ENCODE measurements around the gene BNC2.

BNC2 gene

DNA sequence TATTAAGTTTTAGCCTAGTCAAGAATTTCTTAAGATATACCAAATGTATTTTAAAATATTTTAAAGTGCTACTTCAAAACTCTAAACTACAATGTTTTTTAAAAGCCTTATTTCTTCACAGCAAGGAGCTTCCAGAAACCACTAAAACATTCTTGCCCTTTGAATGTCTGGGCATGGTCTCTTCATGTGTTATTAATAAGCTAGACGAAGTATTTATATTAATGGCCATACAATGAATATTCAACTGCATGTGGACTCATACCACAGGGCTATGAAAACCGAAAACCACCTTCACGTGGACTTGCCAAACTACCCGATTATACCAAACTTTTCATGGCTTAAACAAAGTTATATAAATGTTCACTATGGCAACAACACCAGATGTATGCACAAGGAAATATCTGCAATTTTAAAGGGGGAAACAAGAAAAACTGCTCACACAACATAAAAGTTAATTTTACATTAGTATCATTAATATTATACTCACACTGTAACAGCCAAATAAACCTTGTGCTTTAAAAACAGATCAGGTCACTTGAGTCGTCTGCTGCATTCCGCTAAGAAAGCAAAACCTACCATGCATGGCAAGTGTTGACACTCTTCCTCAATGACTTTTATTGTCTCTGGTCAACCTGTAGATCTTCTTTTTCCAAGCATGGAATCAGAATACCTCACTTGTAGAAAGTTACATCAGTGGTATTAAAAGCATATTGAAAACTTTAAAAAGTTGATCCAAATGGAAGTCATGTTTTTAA is 246.3 kb downstream of the BNC2 start:
- peak; percentile 3 for DNase-seq

- no peak for DNase-seq
Observed at GRCh38 chr9:16622541-16622940, 247.9 kb downstream of the BNC2 start.

DNA sequence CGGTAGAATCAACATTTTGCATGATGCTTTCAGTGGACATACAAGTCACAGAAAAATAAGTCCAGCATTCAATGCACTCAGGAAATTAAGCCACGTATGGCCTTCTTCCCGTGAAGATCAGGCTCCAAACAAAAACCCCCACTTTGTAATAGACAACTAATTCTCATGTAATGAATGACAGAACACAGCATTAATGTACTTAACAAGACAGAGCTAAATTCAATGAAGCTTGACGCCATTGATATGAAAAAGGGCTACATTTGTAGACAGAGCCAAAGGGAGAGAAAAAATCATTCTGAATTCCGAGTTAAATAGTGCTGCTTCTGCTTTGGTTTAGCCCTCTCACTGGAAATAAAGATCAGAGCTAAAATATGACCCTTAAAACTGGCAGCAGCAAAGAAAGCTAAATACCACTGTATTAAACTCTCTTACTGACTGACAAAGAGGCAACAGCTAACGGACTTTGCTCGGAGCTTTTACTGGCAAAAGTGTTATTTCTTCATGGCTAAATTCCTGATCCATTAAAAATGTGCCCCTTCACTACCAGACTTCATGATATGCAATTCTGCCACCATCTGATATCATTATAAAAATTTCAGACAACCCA is 250.5 kb downstream of the BNC2 start:
- no peak for DNase-seq

- DNase-seq = no peak
Observed at GRCh38 chr9:16619402-16619801, 251.1 kb downstream of the BNC2 start.

- no peak for DNase-seq
Observed at GRCh38 chr9:16618524-16618923, 251.9 kb downstream of the BNC2 start.

DNA sequence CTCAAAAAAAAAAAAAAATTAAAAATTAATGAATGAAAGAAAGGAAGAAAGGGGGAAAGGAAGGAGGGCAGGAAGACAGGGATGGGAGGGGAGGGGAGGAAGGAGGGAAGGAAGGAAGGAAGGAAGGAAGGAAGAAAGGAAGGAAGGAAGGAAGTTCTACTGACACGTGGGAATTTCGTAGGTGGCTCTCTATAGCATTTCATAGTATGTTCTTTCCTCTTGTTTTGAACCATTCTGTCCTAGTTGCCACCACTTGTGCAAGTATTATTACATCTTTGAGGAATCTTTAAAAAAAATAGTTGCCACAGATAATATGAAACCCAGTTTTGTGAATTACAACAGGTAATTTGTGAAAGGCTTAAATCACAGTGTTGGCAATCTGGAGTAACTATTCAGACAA is 253.8 kb downstream of the BNC2 start:
- no peak for DNase-seq

DNA sequence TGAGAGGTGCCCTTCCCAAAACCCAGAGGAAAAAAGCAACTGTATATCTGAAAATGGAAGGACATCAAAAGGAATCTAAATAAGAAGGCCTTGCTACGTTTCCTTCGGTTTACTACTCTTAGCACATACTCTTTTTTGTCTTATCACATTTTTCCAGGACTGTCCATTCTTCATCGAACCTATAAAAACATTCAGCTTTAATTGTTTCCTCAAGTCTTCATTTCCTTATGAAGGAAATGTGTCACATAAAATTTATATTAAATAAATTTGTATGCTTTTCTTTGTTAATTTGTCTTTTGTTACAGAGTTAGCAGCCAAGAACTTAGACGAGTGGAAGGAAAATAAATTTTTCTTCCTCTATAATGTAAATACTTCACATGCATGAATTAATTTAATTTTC is 255.0 kb downstream of the BNC2 start:
- DNase-seq = no peak

DNA sequence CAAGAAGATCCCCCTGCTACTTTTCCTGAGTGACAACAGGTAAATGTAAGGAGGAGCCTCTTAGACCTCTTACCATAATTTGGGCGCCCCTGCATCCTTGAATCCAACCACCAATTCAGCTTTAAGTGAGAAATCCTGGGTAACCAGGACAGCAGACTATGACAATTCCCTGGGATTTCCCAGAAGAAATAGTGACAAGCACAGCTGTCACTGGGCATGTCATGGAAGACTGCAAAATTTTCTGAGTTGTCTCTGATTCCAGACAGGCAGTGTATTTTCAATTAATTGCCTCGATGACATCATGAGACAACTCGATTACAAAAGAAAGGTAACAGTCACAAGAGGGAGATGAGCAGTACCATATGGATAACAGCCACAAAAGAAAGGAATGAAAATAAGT is 256.9 kb downstream of the BNC2 start:
- no peak for DNase-seq

GRCh38 chr9:16613051-16613450 is 257.4 kb downstream of the BNC2 start:
- DNase-seq = no peak

- no peak for DNase-seq
Observed at GRCh38 chr9:16612627-16613026, 257.8 kb downstream of the BNC2 start.

GRCh38 chr9:16611983-16612382 is 258.5 kb downstream of the BNC2 start:
- no peak for DNase-seq

DNA sequence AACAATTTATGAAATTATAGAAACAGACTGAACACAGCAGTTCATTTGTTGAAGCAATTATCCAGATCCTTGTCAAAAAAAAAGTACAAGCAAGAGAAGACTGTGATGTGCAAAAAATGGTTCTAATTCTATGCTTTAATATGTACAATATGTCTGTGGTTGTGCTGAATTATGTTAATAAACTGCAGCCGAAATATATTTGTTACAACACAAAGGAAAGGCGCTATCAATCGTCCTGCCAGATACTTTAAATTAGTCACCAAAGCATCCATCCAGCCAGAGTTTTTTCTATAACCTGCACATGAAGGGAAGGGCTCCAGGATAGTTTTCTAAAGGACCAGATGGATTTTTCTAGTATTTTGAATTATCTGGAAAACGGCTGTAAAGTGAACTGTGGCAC is 259.5 kb downstream of the BNC2 start:
- DNase-seq = no peak

GRCh38 chr9:16610538-16610937 is 259.9 kb downstream of the BNC2 start:
- DNase-seq = no peak

GRCh38 chr9:16608906-16609305 is 261.6 kb downstream of the BNC2 start:
- peak; percentile 10 for DNase-seq

- DNase-seq = no peak
Observed at GRCh38 chr9:16602494-16602893, 268.0 kb downstream of the BNC2 start.

DNA sequence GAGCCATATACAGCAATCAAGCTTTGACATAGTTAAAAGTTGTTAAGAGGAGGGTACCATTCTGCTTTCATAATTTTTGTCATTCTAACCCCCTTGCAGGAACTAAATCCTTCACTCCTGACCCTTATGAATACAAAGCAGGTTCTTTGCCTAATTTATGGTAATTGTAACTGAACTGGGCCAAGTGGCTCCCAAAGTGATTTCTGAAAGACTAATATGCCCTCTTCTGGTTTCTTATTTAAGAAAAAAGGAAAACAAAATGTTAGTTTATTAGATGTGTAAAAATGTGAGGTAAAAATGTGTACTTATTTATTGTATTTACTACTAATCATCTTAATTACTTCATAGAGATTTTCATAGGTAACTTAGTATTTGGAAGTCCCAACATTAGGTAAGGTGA is 268.5 kb downstream of the BNC2 start:
- no peak for DNase-seq

DNA sequence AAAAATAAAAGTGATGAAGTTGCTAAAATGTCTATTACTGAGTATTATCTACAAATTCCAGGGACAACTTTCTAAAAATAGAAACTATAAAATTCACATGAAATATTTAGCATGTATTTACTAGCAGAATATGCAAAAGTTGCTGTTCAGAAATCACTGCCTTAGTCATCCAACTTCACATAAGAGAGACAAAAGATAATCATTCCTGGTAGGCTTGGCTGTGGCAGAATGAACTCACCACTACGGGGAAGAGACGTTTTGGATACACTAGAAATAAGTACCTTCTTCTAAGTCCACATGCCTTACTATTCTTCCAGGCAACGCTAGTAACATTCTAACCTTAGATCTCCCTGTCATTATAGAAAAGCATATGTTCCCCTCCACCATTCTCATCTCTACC is 272.2 kb downstream of the BNC2 start:
- DNase-seq = no peak

DNA sequence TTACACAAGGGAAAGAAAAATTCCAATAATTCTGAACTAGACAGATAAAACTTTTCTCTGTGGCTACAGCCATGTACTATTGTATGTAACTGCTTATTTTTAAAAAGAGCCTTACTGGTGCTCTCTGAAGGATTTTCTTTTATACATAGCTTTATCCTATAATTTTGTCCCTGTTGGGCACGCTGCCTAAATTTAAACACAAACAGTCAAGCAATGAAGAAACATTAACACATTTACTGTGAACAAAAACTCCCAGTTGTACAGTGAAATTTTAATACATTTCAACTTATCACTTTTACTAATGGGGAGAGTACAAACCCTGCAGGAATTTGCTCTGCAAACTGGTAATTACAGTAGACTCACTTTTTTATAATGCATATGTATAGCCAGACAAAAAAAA is 273.3 kb downstream of the BNC2 start:
- DNase-seq = no peak

GRCh38 chr9:16595227-16595626 is 275.2 kb downstream of the BNC2 start:
- DNase-seq = no peak

- DNase-seq = no peak
Observed at GRCh38 chr9:16594787-16595186, 275.7 kb downstream of the BNC2 start.

DNA sequence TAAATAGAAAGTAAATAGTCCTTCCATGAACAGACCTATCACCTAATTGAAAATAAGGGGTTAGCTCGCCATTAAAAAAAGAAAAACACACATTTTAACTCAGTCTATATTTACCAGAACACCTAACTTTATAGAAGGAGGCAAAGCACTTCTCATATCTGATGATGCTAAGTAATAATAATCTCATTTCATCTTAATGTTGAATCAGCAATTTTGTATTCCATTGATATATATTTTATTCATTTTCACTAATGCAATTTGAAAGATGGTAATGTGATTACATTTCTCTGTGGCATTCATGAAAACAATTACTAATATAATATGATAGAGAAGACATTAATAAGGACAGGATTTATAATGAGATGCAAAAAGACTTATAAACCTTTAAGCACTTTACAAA is 276.7 kb downstream of the BNC2 start:
- no peak for DNase-seq

- no peak for DNase-seq
Observed at GRCh38 chr9:16591092-16591491, 279.4 kb downstream of the BNC2 start.

DNA sequence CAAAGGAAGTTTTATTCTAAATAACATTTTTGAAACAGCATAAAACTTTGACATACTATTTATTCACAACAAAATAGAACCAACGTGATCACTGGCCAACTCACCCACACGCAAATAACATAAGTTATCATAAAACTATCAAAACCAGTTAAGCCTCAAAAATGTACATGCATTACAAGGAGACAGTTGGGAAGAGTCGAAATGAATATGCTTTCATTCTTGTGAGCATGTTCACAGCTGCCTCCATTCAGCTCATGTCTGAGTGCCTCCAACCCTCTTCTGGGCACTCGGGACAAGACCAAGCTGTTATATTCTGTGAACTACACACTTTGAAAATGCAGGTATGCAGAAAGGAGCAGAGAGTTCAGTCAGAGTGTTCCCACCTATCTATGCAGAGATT is 284.9 kb downstream of the BNC2 start:
- DNase-seq = no peak

GRCh38 chr9:16579872-16580432 is 290.5 kb downstream of the BNC2 start:
- no peak for DNase-seq

DNA sequence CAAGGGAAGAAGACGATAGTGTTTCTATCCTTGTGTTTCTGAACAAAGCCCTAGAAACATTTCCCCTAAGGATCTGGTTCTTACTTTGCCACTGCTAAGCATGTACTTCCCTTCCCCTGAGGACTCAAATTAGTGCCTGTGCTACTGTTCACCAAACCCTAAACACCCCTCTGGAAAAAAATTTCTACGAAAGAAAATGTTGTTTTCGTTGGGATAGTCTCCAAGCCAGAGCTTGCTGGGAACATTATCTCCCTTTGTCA is 294.6 kb downstream of the BNC2 start:
- no peak for DNase-seq
